Right atrium auricular region (tissue), 2 donors: ENCODE results near the gene TMEM233. TPM values are rescaled to one million over a fixed set of nuclear protein-coding genes. Genes with fewer than 3 reads are reported as not detected.

Experiments
- DNase-seq: peaks from one replicate; pipeline ENCODE4 v3.0.0-alpha.2; 2019; ENCODE audit warnings: low spot score
- H3K27ac ChIP-seq, 2 donors: fragments of 200-600 bp; sonication (generic); 1 replicate in 1 of 2; 2 replicates in 1 of 2; pipeline ENCODE4 v1.5.1; 2016 to 2019
- H3K27me3 ChIP-seq, 2 donors: fragments of 200-600 bp; sonication (generic); one replicate each; pipeline versions ENCODE4 v1.5.1 to v1.6.0; 2017 to 2019
- H3K36me3 ChIP-seq: fragments of 200-600 bp; sonication (generic); one replicate; pipeline ENCODE4 v1.5.1; 2016
- H3K4me1 ChIP-seq, 2 donors: fragments of 200-600 bp; sonication (generic); one replicate each; pipeline versions ENCODE4 v1.5.1 to v1.6.0; 2017 to 2019
- H3K4me3 ChIP-seq, 2 donors: fragments of 200-600 bp; sonication (generic); 1 replicate in 1 of 2; 2 replicates in 1 of 2; pipeline ENCODE4 v1.5.1; 2017 to 2019; ENCODE audit warnings: mild to moderate bottlenecking in 1 of 2, moderate library complexity in 1 of 2
- H3K9me3 ChIP-seq, 2 donors: fragments of 200-600 bp; sonication (generic); one replicate each; pipeline ENCODE4 v1.5.1; 2019
- CTCF ChIP-seq, 2 donors: fragments of 200-600 bp; sonication (generic); IDR thresholded peaks; one replicate each; pipeline ENCODE4 v1.5.1; 2019; ENCODE audit warnings: antibody characterized with exemption in 2 of 2
- total RNA-seq, 2 donors: library from RNA; depleted of rRNA; stranded (reverse); fragments of >200 nt; gene quantifications; one replicate each; pipeline ENCODE4 v1.1.0, GENCODE V29; 2016

Gene TMEM233
- total RNA-seq, 2 donors from 2014 or later = 0.11 to 0.28 TPM

GRCh38 chr12:119683816-119684215, 90.2 kb downstream of the TMEM233 start:
- no peaks in the 10 kb centered on the region for H3K27me3 ChIP-seq
- no peak overlapping the region for H3K27ac ChIP-seq
- TF ChIP-seq CTCF (IDR thresholded peaks at IDR 0.05) = no peak
- no peak for DNase-seq
- H3K4me1 ChIP-seq = peaks cover 0 to 11% of the 10 kb centered on the region in 2 donors
- peaks cover 31% of the 10 kb centered on the region for H3K36me3 ChIP-seq
- H3K9me3 ChIP-seq = no peaks in the 10 kb centered on the region
- H3K4me3 ChIP-seq = no peak overlapping the region

GRCh38 chr12:119684711-119685369, 91.3 kb downstream of the TMEM233 start:
- peaks cover 0 to 11% of the 10 kb centered on the region in 2 donors for H3K4me1 ChIP-seq
- no peak for DNase-seq
- H3K36me3 ChIP-seq = peaks cover 21% of the 10 kb centered on the region
- no peak overlapping the region for H3K27ac ChIP-seq
- no peaks in the 10 kb centered on the region for H3K27me3 ChIP-seq
- no peaks in the 10 kb centered on the region for H3K9me3 ChIP-seq
- no peak overlapping the region for H3K4me3 ChIP-seq
- no peak for TF ChIP-seq CTCF (IDR thresholded peaks at IDR 0.05)

- H3K4me3 ChIP-seq = no peak overlapping the region
Measured at GRCh38 chr12:119685375-119685774, 91.8 kb downstream of the TMEM233 start.

GRCh38 chr12:119686355-119686754, 92.8 kb downstream of the TMEM233 start:
- H3K4me3 ChIP-seq = no peak overlapping the region
- peaks cover 6% of the 10 kb centered on the region for H3K36me3 ChIP-seq
- H3K9me3 ChIP-seq = no peaks in the 10 kb centered on the region

More at GRCh38 chr12:119685375-119685774, 91.8 kb downstream of the TMEM233 start:
- no peak for DNase-seq
- H3K36me3 ChIP-seq = peaks cover 16% of the 10 kb centered on the region
- no peak for TF ChIP-seq CTCF (IDR thresholded peaks at IDR 0.05)
- H3K27ac ChIP-seq = no peak overlapping the region
- H3K27me3 ChIP-seq = no peaks in the 10 kb centered on the region
- H3K4me1 ChIP-seq = peaks cover 0 to 11% of the 10 kb centered on the region in 2 donors
- no peaks in the 10 kb centered on the region for H3K9me3 ChIP-seq

GRCh38 chr12:119686776-119687175, 93.2 kb downstream of the TMEM233 start:
- no peak for DNase-seq
- Histone ChIP-seq H3K4me3 (no peak overlapping the region), H3K36me3 (peaks cover 2% of the 10 kb centered on the region), H3K4me1 (peaks cover 0 to 10% of the 10 kb centered on the region in 2 donors), H3K27me3 (no peaks in the 10 kb centered on the region), H3K27ac (no peak overlapping the region), H3K9me3 (no peaks in the 10 kb centered on the region)
- no peak for TF ChIP-seq CTCF (IDR thresholded peaks at IDR 0.05)

More at GRCh38 chr12:119686355-119686754, 92.8 kb downstream of the TMEM233 start:
- H3K27ac ChIP-seq = no peak overlapping the region
- DNase-seq = no peak
- no peaks in the 10 kb centered on the region for H3K27me3 ChIP-seq
- TF ChIP-seq CTCF (IDR thresholded peaks at IDR 0.05) = no peak
- H3K4me1 ChIP-seq = peaks cover 0 to 11% of the 10 kb centered on the region in 2 donors

GRCh38 chr12:119687406-119687805, 93.8 kb downstream of the TMEM233 start:
- no peaks in the 10 kb centered on the region for H3K27me3 ChIP-seq
- no peaks in the 10 kb centered on the region for H3K9me3 ChIP-seq
- no peak for DNase-seq
- TF ChIP-seq CTCF (IDR thresholded peaks at IDR 0.05) = no peak
- H3K4me1 ChIP-seq = peaks cover 0 to 10% of the 10 kb centered on the region in 2 donors
- no peak overlapping the region for H3K27ac ChIP-seq
- H3K36me3 ChIP-seq = no peaks in the 10 kb centered on the region
- no peak overlapping the region for H3K4me3 ChIP-seq
